OCI-M1 (cell line): ENCODE data around the gene RAB5B.

ENCODE experiments used
- DNase-seq: peaks from one replicate; lab custom pipeline; 2025; lab: John Stamatoyannopoulos, UW

Gene RAB5B

DNA sequence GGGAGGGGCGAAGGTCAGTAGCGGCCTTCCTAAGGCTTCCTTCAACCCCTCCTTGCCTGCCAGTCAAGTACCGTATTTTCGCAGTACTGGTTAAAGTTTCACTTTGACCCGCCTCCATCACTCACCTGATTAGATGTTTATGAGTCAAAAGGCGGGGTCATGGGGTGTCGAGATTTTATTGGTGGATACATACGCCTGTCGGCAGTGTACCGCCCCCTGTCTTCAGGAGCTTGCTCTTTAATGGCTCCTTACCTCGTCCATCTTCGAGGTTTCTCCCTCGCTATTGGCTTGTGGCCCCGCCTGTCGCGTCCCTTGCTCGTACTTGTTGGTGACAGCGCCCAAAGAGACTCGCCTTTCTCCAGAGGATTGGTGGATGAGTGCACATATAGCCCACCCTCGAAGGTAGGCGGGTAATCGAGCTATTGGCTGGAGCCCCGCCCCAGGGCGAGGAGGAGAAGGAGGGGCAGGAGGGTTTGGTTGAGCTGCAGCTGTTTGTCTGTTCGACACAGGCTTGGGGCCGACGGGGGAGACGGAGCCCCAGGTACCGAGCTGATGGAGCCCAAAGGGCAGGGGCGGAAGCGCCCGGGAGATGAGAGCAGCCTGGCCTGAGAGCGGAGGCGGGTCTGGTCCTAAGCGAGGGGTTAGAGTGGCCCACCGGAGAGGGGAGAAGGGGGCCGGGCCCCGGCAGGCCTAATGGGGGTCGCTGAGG, at the start of gene RAB5B:
TSS of gene RAB5B (plus strand) at position 480 of the 709 bp plus-strand sequence. CDS start 12,883 bp downstream, outside the sequence.
- DNase-seq: peak; percentile 100

DNA sequence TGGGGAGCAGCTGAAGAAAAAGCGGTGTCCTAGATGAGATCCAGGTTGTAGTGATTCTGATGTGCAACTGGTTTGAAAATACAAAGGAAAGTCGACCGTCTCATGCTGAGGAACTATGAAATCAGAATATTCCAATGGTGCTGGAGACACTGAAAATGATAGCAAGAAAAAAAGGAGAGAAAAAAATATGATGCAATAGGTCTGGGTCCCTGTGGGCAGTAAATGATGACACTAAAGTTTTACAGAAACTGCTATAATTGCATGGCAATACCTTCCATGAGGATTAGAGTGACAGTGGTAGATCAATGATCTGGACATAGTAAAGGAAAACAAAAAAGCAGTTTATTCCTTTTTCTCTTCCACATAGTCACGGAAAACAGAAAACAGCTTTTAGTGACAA, 48.5 kb upstream of the RAB5B start:
- DNase-seq: peak; percentile 51

DNA sequence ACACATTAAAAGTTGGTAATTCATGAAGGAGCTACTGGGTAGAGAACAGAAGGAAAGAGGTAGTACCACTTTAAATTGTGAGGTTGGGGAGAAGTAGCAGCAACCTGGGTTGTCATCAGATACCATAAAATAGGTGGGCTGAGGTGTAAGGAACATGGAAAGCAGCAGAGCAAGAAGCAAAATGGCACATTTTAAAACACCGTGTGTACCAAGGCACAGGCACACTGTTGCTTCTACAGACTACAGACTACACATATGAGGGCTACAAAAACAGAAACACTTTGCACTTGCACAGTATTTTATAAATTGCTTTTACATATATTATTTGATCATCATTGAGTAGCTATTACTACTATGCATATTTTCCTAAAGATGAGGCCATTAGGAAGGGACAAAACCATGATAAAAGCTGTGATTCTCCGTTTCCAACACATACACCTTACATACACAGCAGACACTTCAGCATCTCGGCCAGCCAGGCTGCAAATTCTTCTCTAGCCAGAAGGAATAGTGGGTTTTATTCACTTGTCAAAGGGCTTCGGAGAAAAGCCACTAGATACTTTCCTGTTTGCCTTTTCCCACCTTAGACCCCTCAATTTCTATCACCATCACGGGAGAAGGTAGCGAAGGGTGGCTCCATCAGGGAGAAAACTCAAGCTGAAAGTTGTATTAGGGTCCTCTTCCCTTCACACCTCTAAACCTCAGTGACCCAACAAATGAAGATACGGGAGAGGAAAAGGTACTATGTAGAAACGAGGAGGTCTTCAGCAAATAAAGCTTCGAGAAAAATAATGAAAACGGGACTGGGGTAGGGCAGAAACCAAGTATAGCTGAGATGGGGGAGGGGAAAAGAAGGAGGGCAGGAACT, 47.8 kb upstream of the RAB5B start:
- no peak for DNase-seq

GRCh38 chr12:55926738-55927587, 46.9 kb upstream of the RAB5B start:
- peak; percentile 97 for DNase-seq

- DNase-seq: peak; percentile 89
Observed at GRCh38 chr12:55927588-55928502, 46.0 kb upstream of the RAB5B start, which contains the start of gene PYM1. PYM1 (minus strand) TSS chr12:55927894; CDS start chr12:55927761, 133 bp downstream.

- no peak for DNase-seq
Observed at GRCh38 chr12:55929306-55929791, 44.5 kb upstream of the RAB5B start.

GRCh38 chr12:55930771-55931316, 43.0 kb upstream of the RAB5B start, which contains the start of gene DGKA:
DGKA (plus strand) TSS chr12:55931162; CDS start chr12:55936504, 5,342 bp downstream.
- DNase-seq: peak; percentile 81

GRCh38 chr12:55931317-55931779, 42.5 kb upstream of the RAB5B start:
- peak; percentile 49 for DNase-seq

DNA sequence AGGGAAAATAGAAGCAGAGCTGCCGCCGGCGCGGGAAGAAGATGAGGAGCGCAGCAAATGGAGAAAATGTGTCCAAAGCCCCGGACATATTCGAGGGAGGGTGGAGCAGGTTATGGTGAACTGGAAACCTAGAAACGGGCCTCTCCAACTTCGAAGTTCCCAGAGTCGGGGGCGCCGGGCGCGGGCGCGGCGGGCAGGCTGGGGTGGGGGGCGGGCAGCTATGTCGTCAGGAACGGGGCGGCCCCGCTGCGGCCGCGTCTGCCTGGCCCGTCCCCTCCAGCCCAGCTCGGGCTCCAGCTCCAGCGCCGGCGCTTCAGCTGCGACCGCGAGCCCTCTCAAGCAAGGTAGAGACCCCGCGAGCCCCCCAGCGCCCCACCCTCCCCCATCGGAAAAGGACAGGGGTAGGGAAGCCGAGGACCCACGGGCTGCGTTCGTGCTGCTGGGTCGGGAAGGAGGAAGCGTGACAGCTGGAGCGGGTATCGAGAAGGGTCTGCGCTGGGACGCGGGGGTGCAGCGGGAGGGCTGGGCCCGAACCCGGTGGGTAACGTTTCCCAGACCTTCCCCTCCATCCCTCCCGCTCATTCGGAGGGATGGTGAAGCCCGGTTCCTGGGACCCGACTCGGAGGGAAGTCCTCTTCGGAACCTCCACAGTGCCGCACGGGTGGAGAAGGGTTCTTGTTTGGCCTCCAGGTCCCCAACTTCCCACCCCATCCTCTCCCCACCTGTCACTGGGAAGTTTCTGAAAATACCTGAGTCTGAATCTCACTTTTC, 41.9 kb upstream of the RAB5B start:
- peak; percentile 49 for DNase-seq

DNA sequence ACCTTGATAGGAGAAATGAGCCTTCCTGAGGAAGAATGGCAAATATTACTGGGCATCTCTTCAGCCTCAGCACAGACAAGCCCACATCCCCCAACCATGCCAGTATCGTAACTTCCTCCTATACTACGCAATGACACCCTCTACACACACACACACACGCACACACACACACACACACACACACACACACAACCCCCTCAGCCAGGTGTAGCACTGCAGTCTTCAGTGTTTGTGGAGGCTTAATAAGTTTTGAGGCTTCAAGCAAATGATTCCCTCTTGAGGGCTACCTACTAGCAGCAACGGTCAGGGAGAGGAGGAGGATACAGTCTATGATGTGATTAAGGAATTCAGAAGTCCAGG, 41.3 kb upstream of the RAB5B start:
- DNase-seq: peak; percentile 42

- DNase-seq: no peak
Observed at GRCh38 chr12:55933169-55933798, 40.6 kb upstream of the RAB5B start.

DNA sequence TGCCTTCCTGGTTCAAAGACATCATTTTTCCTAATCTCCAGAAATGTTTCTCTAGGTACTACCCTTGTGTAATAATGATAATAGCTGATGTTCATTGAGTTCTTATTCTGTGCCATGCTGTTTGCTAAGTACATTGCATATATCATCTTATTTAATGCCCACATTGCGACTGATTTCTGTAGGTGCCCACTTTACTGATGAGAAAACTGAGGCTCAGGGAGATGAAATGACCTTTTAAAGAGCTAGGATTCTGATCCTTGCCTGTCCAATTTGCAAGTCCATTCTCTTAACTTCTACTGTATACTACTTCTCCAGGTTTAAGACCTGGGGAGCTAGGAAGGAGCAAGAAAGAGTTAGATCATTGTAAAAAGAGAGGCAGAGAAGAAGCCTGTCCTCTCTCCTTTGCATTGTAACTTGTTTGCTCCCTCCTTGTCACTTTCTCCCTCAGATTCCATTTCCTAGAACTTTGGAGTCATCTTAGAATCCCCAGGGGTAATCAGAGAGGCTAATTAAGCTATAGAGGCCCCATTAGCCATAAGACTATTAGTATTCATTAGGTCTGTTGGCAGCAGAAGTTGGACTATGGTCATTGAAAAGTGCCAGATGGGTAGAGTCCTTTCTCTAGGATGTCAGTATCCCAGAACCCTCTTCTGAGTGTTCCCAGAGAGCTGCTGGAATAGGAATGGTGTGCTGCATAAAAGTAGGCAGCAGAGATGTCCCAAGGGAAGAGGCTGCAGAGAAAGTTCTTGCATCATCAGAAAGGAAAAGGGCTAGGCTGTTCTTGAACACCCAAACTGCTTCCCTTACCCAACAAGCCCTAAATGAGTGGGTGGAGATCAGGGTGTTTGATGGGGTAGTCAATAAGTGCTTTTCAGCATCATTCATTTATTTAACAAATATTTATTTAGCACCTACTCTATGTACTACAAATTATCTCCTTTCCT, 39.8 kb upstream of the RAB5B start:
- no peak for DNase-seq

DNA sequence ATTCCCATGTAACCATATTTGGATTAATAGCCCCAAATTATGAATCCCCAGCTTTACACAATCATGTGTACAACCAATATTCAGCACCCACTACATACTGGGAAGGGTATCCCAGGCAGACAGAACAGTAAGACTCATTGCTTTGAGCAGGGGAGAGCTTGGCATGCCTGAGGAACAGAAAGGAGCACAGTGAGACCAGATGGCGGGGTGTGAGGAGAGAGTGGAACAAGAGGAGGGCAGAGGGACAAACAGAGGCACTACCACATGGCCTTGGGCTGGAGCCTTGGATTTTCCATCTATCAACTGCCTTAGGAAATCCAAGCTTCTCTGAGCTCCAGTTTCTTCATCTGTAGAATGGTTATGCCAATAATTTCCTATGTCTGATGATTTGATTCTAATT, 39.1 kb upstream of the RAB5B start:
- no peak for DNase-seq

DNA sequence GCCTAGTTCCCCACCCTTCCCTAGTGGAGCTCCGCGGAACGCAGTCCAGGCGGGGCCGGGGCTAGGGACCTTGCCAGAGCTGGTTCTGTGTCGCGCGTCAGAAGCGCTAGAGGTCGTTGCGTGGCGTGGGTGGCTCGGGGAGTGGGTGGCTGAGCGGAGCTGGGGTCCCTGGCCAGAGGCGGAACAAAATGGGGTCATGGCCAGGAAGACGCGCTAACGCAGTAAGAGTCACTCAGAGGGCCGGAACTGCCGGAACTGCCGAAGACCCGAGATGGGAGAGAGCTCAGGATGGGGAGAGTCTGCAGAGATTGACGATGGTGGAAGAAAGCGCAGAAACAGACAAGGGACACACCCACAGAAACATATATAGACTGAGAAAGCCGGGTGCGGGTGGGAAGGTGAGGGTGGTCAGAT, 38.1 kb upstream of the RAB5B start:
- DNase-seq: no peak

- DNase-seq: no peak
Observed at GRCh38 chr12:55937981-55938380, 35.9 kb upstream of the RAB5B start.

DNA sequence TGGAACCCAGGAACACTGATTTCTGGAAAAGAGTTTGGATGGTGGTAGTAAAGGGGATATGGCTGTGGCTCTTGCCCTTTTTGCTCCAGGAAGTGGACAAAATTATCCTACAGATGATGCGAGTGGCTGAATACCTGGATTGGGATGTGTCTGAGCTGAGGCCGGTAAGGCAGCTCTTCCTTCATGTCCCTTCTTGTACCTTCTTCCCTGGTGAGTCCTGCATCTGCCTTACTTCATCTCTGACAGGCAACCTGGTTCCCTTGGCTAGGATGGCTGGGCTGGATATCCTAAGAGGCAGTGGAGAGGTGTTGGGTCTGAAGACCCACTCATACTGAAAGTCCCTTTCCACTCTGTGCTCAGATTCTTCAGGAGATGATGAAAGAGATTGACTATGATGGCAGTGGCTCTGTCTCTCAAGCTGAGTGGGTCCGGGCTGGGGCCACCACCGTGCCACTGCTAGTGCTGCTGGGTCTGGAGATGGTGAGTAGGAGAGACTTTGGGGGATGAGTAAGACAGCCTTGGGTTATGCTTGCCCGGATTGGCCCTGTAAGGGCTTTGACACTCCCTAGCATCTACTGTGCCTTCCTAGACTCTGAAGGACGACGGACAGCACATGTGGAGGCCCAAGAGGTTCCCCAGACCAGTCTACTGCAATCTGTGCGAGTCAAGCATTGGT, 34.9 kb upstream of the RAB5B start:
- DNase-seq: no peak

GRCh38 chr12:55940065-55940732, 33.7 kb upstream of the RAB5B start:
- peak; percentile 93 for DNase-seq
